HG02588 (cell line): ENCODE data around the gene GRWD1.

Experiments used
- ATAC-seq: cut with Tn5 transposase; IDR thresholded peaks from one replicate; pipeline ENCODE4 v1.9.1; 2021; ENCODE audit warnings: mild to moderate bottlenecking, moderate library complexity; ENCODE audit not compliant: unreplicated experiment

The GRWD1 gene

GRCh38 chr19:48445606-48446481, at the start of gene GRWD1:
TSS of gene GRWD1 (plus strand) at chr19:48445983. CDS start at chr19:48446006, 23 bp downstream.
- peak; percentile 68 for ATAC-seq

GRCh38 chr19:48396016-48396823, 49.6 kb upstream of the GRWD1 start:
- ATAC-seq, result no peak

- no peak for ATAC-seq
These were observed 49.0 kb upstream of the GRWD1 start for GRCh38 chr19:48396824-48397176.

- ATAC-seq, result no peak
These were observed 48.3 kb upstream of the GRWD1 start for GRCh38 chr19:48397263-48398101.

GRCh38 chr19:48398102-48398374, 47.7 kb upstream of the GRWD1 start:
- no peak for ATAC-seq

- no peak for ATAC-seq
These were observed 47.2 kb upstream of the GRWD1 start for GRCh38 chr19:48398375-48399235.

- ATAC-seq, result no peak
These were observed 45.6 kb upstream of the GRWD1 start for GRCh38 chr19:48400018-48400742.

GRCh38 chr19:48401287-48401686, 44.5 kb upstream of the GRWD1 start:
- ATAC-seq, result no peak

GRCh38 chr19:48403606-48404005, 42.2 kb upstream of the GRWD1 start:
- no peak for ATAC-seq

GRCh38 chr19:48405010-48405659, 40.6 kb upstream of the GRWD1 start:
- no peak for ATAC-seq

GRCh38 chr19:48405850-48406249, 39.9 kb upstream of the GRWD1 start:
- no peak for ATAC-seq

- ATAC-seq, result no peak
These were observed 31.8 kb upstream of the GRWD1 start for GRCh38 chr19:48413879-48414587.

GRCh38 chr19:48415395-48415794, 30.4 kb upstream of the GRWD1 start:
- no peak for ATAC-seq

- ATAC-seq, result no peak
These were observed 30.0 kb upstream of the GRWD1 start for GRCh38 chr19:48415806-48416221.

GRCh38 chr19:48417421-48417820, 28.4 kb upstream of the GRWD1 start:
- no peak for ATAC-seq

- ATAC-seq, result no peak
These were observed 27.3 kb upstream of the GRWD1 start for GRCh38 chr19:48418317-48419064.

GRCh38 chr19:48419158-48419920, 26.4 kb upstream of the GRWD1 start:
- peak; percentile 73 for ATAC-seq
